Measurements from ENCODE around the gene IDH3B.
"Not testable (repeated sequence)": the region's sequence is repeated elsewhere in the genome, so short reads cannot be mapped to it uniquely, and the experiment has no call there.

IDH3B gene

DNA sequence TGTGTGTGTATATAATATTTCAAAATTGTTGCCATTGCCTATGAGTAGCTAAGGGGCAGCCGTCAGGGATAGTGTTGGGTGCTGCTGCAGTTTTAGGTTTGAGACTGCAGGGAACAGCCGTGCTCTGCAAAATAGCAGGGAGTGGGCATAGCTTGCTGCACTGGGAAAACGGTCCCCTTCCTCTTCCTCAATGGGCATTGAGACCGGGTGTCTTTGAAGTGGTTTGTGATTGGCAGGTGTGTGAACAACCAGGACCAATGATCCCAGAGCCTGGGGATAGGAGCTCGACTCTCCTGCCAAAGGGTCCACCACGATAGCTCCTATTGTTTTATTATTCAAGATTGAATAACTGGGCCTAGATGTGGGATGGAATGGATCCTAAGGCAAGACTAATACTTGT, 23.5 kb upstream of the IDH3B start:
- Histone ChIP-seq H3K18ac (ENCODE audit: low read depth in 1 of 2, low read length in 2 of 2) (no peak overlapping the region), H3K9ac (ENCODE audit: low read length) (peak overlapping the region; percentile 19), H2AK5ac (ENCODE audit: low read length, severe bottlenecking) (no peak overlapping the region), H3K23ac (ENCODE audit: low read length in 2 of 2) (no peak overlapping the region), H3K4me3 (ENCODE audit: insufficient read depth in 1 of 2, low read depth in 1 of 2, low read length in 2 of 2) (no peak overlapping the region), H3K14ac (ENCODE audit: low read length in 2 of 2) (no peak overlapping the region), H3K4ac (ENCODE audit: low read depth in 1 of 2, low read length in 2 of 2) (no peak overlapping the region), H3K4me1 (ENCODE audit: control insufficient read depth, insufficient read depth, low read depth, low read length) (peaks cover 5% of the 10 kb centered on the region), H3K36me3 (ENCODE audit: control insufficient read depth in 1 of 2, insufficient read depth in 2 of 2, low read depth in 1 of 2, low read length in 2 of 2) (no peaks in the 10 kb centered on the region), H2BK5ac (ENCODE audit: low read depth, low read length, poor library complexity, severe bottlenecking) (no peak overlapping the region), H3K4me2 (ENCODE audit: low read length, poor library complexity, severe bottlenecking) (no peak overlapping the region), H2BK120ac (ENCODE audit: low read depth, low read length) (no peak overlapping the region), H2BK15ac (ENCODE audit: low read depth, poor library complexity, severe bottlenecking) (no peak overlapping the region), H3K79me1 (replicated peaks; ENCODE audit: low read length, poor library complexity, severe bottlenecking) (no peaks in the 10 kb centered on the region), H4K91ac (ENCODE audit: low read length) (no peak overlapping the region), H3K27ac (ENCODE audit: low read length, poor library complexity, severe bottlenecking) (no peak overlapping the region), H4K8ac (ENCODE audit: low read length) (no peak overlapping the region), H3K9me3 (ENCODE audit: control insufficient read depth, low read length) (no peaks in the 10 kb centered on the region), H2BK12ac (ENCODE audit: low read length in 2 of 2) (no peak overlapping the region), H2AFZ (ENCODE audit: low read depth, low read length) (no peak overlapping the region), H3K27me3 (ENCODE audit: control insufficient read depth in 1 of 2, insufficient read depth in 1 of 2, low read length in 2 of 2) (peaks cover 68 to 74% of the 10 kb centered on the region in 2 experiments)
- 81% methylated on average over 5 of the region's 6 CpGs for WGBS
- DNase-seq, result no peak

DNA sequence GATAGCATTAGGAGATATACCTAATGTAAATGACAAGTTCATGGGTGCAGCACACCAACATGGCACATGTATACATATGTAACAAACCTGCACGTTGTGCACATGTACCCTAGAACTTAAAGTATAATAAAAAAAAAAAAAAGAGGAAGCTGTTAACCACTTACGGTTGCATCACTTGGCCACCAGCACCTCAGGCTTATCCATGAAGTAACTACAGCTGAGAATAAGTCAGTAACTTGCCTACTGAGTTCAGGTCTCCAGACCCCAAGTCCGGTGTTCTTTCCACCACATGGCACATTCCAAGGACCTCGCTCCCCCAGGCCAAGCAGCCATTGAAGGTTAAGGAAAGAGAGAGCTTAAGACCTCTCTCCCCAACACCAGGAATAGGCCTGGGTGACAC, 20.8 kb upstream of the IDH3B start:
- 100% methylated on average over 2 of the region's 4 CpGs for WGBS
- DNase-seq, result not testable (repeated sequence)

DNA sequence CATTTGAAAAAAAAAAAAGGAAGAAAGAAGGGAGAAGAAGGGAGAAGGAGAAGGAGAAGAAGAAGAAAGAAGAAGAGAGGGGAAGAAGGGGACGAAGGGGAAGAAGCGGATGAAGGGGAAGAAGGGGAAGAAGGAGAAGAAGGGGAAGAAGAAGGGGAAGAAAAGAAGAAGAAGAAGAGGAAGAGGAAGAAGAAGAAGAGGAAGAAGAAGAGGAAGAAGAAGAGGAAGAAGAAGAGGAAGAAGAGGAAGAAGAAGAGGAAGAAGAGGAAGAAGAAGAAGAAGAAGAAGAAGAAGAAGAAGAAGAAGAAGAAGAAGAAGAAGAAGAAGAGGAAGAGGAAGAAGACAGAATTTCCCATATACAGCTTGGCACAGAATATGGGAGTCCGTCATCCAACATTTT, 18.0 kb upstream of the IDH3B start:
- H3K14ac ChIP-seq (ENCODE audit: low read length in 2 of 2); H3K4me3 ChIP-seq (ENCODE audit: insufficient read depth in 1 of 2, low read depth in 1 of 2, low read length in 2 of 2); H2AFZ ChIP-seq (ENCODE audit: low read depth, low read length); H3K9me3 ChIP-seq (ENCODE audit: control insufficient read depth, low read length); H2BK12ac ChIP-seq (ENCODE audit: low read length in 2 of 2); H3K4me1 ChIP-seq (ENCODE audit: control insufficient read depth, insufficient read depth, low read depth, low read length); H3K9ac ChIP-seq (ENCODE audit: low read length); H4K91ac ChIP-seq (ENCODE audit: low read length); H4K8ac ChIP-seq (ENCODE audit: low read length); H3K4ac ChIP-seq (ENCODE audit: low read depth in 1 of 2, low read length in 2 of 2); H2BK120ac ChIP-seq (ENCODE audit: low read depth, low read length); H3K4me2 ChIP-seq (ENCODE audit: low read length, poor library complexity, severe bottlenecking); H2AK5ac ChIP-seq (ENCODE audit: low read length, severe bottlenecking); H2BK5ac ChIP-seq (ENCODE audit: low read depth, low read length, poor library complexity, severe bottlenecking); H3K27ac ChIP-seq (ENCODE audit: low read length, poor library complexity, severe bottlenecking); H3K23ac ChIP-seq (ENCODE audit: low read length in 2 of 2); H3K36me3 ChIP-seq (ENCODE audit: control insufficient read depth in 1 of 2, insufficient read depth in 2 of 2, low read depth in 1 of 2, low read length in 2 of 2); DNase-seq; H2BK15ac ChIP-seq (ENCODE audit: low read depth, poor library complexity, severe bottlenecking); H3K18ac ChIP-seq (ENCODE audit: low read depth in 1 of 2, low read length in 2 of 2); H3K79me1 ChIP-seq (replicated peaks; ENCODE audit: low read length, poor library complexity, severe bottlenecking): not testable (repeated sequence)
- H3K27me3 ChIP-seq (ENCODE audit: control insufficient read depth in 1 of 2, insufficient read depth in 1 of 2, low read length in 2 of 2), result peaks cover 50 to 61% of the 10 kb centered on the region in 2 experiments
- 51% methylated on average over 2 of the region's 3 CpGs for WGBS

More for the DNA sequence above, 20.8 kb upstream of the IDH3B start:
- not testable (repeated sequence) for H2BK5ac ChIP-seq (ENCODE audit: low read depth, low read length, poor library complexity, severe bottlenecking); H3K14ac ChIP-seq (ENCODE audit: low read length in 2 of 2); H4K91ac ChIP-seq (ENCODE audit: low read length); H3K18ac ChIP-seq (ENCODE audit: low read depth in 1 of 2, low read length in 2 of 2); H3K4ac ChIP-seq (ENCODE audit: low read depth in 1 of 2, low read length in 2 of 2); H2BK15ac ChIP-seq (ENCODE audit: low read depth, poor library complexity, severe bottlenecking); H2AK5ac ChIP-seq (ENCODE audit: low read length, severe bottlenecking); H2AFZ ChIP-seq (ENCODE audit: low read depth, low read length); H2BK120ac ChIP-seq (ENCODE audit: low read depth, low read length); H3K79me1 ChIP-seq (replicated peaks; ENCODE audit: low read length, poor library complexity, severe bottlenecking); H3K9ac ChIP-seq (ENCODE audit: low read length); H3K27ac ChIP-seq (ENCODE audit: low read length, poor library complexity, severe bottlenecking); H4K8ac ChIP-seq (ENCODE audit: low read length); H3K36me3 ChIP-seq (ENCODE audit: control insufficient read depth in 1 of 2, insufficient read depth in 2 of 2, low read depth in 1 of 2, low read length in 2 of 2); H3K4me1 ChIP-seq (ENCODE audit: control insufficient read depth, insufficient read depth, low read depth, low read length); H3K9me3 ChIP-seq (ENCODE audit: control insufficient read depth, low read length); H3K4me2 ChIP-seq (ENCODE audit: low read length, poor library complexity, severe bottlenecking); H3K23ac ChIP-seq (ENCODE audit: low read length in 2 of 2); H2BK12ac ChIP-seq (ENCODE audit: low read length in 2 of 2); H3K4me3 ChIP-seq (ENCODE audit: insufficient read depth in 1 of 2, low read depth in 1 of 2, low read length in 2 of 2)
- H3K27me3 ChIP-seq (ENCODE audit: control insufficient read depth in 1 of 2, insufficient read depth in 1 of 2, low read length in 2 of 2), result peaks cover 57 to 66% of the 10 kb centered on the region in 2 experiments

DNA sequence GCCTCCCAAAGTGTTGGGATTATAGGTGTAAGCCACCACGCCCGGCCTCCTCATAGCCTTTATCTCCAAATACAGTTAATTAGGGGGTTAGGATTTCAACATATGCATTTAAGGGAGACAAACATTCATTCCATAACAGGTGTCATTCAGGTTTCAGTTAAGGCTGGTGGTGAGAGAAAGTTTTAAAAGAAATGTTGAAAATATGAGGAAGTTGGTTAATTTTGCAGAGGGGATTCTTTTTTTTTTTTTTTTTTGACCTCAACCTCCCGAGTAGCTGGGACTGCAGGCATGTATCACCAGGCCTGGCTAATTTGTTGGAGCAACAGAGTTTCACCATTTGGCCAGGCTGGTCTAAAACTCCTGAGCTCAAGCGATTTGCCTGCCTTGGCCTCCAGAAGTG, 16.0 kb upstream of the IDH3B start:
- Histone ChIP-seq H4K8ac (ENCODE audit: low read length) (no peak overlapping the region), H3K4me2 (ENCODE audit: low read length, poor library complexity, severe bottlenecking) (no peak overlapping the region), H2BK120ac (ENCODE audit: low read depth, low read length) (no peak overlapping the region), H3K4me3 (ENCODE audit: insufficient read depth in 1 of 2, low read depth in 1 of 2, low read length in 2 of 2) (no peak overlapping the region), H2BK15ac (ENCODE audit: low read depth, poor library complexity, severe bottlenecking) (no peak overlapping the region), H3K27ac (ENCODE audit: low read length, poor library complexity, severe bottlenecking) (no peak overlapping the region), H2AFZ (ENCODE audit: low read depth, low read length) (no peak overlapping the region), H4K91ac (ENCODE audit: low read length) (no peak overlapping the region), H3K4ac (ENCODE audit: low read depth in 1 of 2, low read length in 2 of 2) (no peak overlapping the region), H3K18ac (ENCODE audit: low read depth in 1 of 2, low read length in 2 of 2) (no peak overlapping the region), H2BK5ac (ENCODE audit: low read depth, low read length, poor library complexity, severe bottlenecking) (no peak overlapping the region), H3K14ac (ENCODE audit: low read length in 2 of 2) (no peak overlapping the region), H3K9ac (ENCODE audit: low read length) (no peak overlapping the region), H2AK5ac (ENCODE audit: low read length, severe bottlenecking) (no peak overlapping the region), H3K23ac (ENCODE audit: low read length in 2 of 2) (no peak overlapping the region), H3K4me1 (ENCODE audit: control insufficient read depth, insufficient read depth, low read depth, low read length) (no peaks in the 10 kb centered on the region), H3K9me3 (ENCODE audit: control insufficient read depth, low read length) (peaks cover 3% of the 10 kb centered on the region), H3K79me1 (replicated peaks; ENCODE audit: low read length, poor library complexity, severe bottlenecking) (no peaks in the 10 kb centered on the region), H3K27me3 (ENCODE audit: control insufficient read depth in 1 of 2, insufficient read depth in 1 of 2, low read length in 2 of 2) (peaks cover 36 to 47% of the 10 kb centered on the region in 2 experiments), H3K36me3 (ENCODE audit: control insufficient read depth in 1 of 2, insufficient read depth in 2 of 2, low read depth in 1 of 2, low read length in 2 of 2) (no peaks in the 10 kb centered on the region), H2BK12ac (ENCODE audit: low read length in 2 of 2) (no peak overlapping the region)
- 68% methylated on average over 2 of the region's 4 CpGs for WGBS
- DNase-seq, result no peak

Measured in mesenchymal stem cell (in vitro differentiated cells and primary cell).